D721Med (cell line): ENCODE measurements around the gene DNAJC17.

Experiments
- DNase-seq: peaks from one replicate; pipeline ENCODE4 v3.0.0; 2011; ENCODE audit warnings: low spot score; ENCODE audit not compliant: insufficient read length
- FAIRE-seq: peaks from 2 replicates; lab custom pipeline; 2011; peaks lifted over from hg19 to GRCh38; lab: Jason Lieb, UNC
- TF ChIP-seq, protein P1 (sequence below): IDR thresholded peaks from 2 replicates; pipeline ENCODE4 v1.5.1; 2012; ENCODE audit warnings: mild to moderate bottlenecking, control low read depth; ENCODE audit not compliant: insufficient read depth; ENCODE audit errors: missing control alignments

DNAJC17 gene

DNA sequence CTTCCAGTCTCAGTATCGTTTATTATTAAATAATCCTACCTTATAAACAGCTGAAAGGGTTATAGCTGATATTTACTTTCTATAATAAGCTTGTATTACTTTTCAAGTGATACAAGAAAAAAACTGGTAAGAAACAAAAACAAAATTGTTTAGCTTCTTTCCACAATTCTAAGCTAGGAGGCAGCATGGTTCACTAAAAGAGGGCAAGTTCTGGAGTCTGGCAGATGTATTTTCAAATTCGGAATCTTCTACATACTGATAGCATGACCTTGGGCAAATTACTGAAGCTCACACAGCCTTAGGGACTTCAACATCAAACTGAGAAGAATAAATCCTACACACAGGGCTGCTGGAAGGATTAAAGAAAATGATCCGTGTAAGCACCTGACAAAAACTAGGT lies 22.1 kb downstream of the DNAJC17 start:
- FAIRE-seq (no peak), DNase-seq (no peak)
- TF ChIP-seq, protein P1, sequence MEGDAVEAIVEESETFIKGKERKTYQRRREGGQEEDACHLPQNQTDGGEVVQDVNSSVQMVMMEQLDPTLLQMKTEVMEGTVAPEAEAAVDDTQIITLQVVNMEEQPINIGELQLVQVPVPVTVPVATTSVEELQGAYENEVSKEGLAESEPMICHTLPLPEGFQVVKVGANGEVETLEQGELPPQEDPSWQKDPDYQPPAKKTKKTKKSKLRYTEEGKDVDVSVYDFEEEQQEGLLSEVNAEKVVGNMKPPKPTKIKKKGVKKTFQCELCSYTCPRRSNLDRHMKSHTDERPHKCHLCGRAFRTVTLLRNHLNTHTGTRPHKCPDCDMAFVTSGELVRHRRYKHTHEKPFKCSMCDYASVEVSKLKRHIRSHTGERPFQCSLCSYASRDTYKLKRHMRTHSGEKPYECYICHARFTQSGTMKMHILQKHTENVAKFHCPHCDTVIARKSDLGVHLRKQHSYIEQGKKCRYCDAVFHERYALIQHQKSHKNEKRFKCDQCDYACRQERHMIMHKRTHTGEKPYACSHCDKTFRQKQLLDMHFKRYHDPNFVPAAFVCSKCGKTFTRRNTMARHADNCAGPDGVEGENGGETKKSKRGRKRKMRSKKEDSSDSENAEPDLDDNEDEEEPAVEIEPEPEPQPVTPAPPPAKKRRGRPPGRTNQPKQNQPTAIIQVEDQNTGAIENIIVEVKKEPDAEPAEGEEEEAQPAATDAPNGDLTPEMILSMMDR: peak; percentile 11

- FAIRE-seq (no peak), DNase-seq (no peak)
- TF ChIP-seq, protein P1: peak; percentile 68
Measured at GRCh38 chr15:40782609-40783227, 24.6 kb downstream of the DNAJC17 start.

DNA sequence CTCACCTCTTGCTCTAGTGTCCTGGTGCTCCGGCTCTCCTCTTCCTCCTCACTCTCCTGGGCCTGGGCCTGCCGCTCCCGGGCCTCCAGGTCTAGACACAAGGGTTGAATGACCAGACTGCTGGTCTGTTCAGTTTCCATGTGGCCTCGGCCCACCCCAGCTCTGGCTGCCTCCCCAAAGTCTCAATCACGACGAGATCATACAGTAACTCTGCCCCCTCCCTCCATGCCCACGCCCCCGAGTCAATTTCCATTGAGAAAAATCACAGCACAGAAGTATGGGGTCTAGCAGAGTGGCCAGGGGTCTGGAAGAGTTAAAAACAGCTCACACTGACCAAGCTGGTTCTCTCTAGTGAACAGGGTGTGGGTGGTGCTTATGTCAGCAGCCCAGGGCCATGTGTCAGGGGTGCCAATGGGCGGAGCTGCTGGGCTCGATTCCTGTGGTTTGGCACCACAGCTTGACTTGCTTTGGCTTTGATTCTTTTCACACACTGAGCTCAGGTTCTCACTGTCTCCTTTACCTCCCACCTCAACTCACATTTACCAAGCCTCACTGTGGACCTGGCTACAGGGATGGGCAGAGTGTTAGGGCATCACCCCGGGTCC lies 30.6 kb downstream of the DNAJC17 start:
- DNase-seq (no peak), FAIRE-seq (no peak)
- TF ChIP-seq, protein P1: no peak

DNA sequence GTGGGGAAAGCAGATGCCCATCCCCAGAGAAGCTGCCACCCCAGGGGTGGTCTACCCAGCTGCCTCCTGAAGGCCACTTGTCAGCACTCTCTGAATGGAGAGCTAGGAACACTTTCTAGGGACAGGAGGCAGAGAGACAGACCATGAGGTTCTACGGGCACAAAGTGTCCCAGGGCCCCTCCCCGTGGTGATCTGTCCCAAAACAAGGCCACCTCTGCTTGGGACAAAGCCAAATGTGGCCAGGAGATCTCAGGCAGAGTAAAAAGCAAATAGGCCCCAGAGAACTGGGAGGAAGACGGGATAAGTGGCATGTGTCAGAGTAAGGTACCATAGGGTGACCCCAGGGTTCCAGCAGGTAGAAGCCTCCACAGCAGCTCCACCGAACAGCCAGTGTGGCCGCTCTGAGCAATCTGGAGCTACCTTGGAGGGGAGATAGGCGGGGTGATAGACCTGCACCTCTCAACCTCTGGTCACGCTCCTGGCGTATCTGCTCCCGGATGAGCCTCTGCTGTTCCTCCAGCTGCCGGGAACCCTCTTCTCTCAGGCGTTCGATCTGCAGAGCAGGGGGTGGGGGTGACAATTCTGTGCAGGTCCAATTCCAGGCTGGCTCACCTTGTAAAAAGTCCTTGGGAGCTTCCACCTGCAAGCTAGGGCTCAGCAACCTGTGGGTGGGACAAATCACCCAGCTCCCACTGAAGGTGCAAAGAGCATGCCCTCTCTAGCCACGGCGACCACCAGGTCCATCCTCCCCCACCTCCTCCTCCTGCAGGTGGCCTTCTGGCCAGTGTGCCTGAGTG lies 31.3 kb downstream of the DNAJC17 start:
- no peak for DNase-seq
- no peak for FAIRE-seq
- TF ChIP-seq, protein P1: no peak

DNA sequence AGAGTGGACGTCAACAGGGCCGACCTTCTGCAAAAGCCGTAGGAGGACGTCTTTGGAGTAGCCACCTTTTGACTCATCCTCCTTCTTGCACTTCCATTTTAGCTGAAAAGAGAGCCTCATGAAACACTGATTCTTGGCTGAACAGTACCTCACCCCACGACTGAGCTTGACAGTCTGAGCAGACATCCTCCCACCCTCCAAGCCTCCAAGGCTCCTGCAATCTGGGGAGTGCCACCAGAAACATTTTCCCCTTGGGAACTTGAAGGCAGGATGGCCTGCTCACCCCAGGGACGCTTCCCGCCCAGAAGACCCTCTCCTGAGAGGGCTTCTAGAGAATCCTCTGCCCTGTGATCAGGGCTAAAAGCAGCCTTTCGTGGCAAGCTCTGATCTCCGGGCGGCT lies 32.3 kb downstream of the DNAJC17 start:
- DNase-seq (no peak), FAIRE-seq (no peak)
- TF ChIP-seq, protein P1: no peak

DNA sequence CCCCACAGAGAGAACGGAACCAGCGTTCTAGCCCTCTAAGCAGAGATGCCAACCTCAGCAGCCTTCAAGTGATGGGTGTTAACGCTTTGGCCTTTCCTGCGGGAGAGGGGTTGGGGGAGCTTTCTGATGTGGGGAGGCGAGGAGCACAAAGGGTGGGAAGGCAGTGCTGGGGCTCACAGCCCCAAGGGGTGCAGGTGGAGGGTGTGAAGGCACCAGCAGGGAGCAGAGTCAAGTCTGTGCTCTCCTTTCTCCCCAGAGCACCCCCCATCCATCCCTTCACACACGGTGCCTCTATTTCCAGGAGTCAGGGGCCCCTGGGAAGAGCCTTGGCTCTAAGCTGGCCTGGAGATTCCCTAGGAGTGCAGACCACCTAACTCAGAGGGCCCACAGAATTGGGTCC lies 33.4 kb downstream of the DNAJC17 start:
- FAIRE-seq: no peak
- TF ChIP-seq, protein P1: no peak
- no peak for DNase-seq

DNA sequence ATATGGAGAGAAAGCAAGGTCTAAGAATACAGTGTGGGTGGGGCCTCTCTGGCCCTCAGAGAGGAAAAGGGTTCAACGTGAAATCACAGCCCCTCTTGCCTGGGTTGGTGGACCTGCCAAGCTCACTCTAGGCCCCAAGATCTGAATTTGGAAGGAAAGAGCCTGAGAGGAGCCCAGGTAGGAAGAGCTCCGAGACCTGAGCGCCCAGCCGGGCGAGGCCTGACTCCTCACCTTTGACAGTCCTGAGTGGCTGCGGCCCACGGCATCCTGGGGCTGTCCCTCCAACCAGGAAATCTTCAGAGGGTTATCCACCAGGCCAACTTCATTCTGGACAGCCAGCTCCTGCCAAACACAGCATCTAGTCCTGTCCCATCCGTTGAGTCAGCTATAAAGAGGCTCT lies 33.8 kb downstream of the DNAJC17 start:
- DNase-seq: no peak
- no peak for FAIRE-seq
- TF ChIP-seq, protein P1: no peak
